CD4-positive, CD25-positive, alpha-beta regulatory T cell (primary cell): Measurements from ENCODE around the gene TXNRD2. TPM values are rescaled to one million over a fixed set of nuclear protein-coding genes. Genes with fewer than 3 reads are reported as not detected.

Source experiments
- ATAC-seq, 2 donors: fragments of 150-1000 bp; cut with Tn5 transposase; one replicate each; pipeline ENCODE4 v1.10.0; 2021; ENCODE audit warnings: low read depth in 2 of 2, moderate number of reproducible peaks in 2 of 2, moderate library complexity in 1 of 2
- DNase-seq, 3 donors: peaks; one replicate each; pipeline versions ENCODE4 v3.0.0 to v3.0.0-alpha.2; 2012 to 2022; ENCODE audit warnings: mixed read lengths in 1 of 3
- H3K27ac ChIP-seq: one replicate; pipeline ENCODE4 v1.7.0; 2013; ENCODE audit warnings: mild to moderate bottlenecking, low read length; ENCODE audit not compliant: insufficient read depth, poor library complexity, severe bottlenecking
- H3K27me3 ChIP-seq: one replicate; pipeline ENCODE4 v1.7.0; 2013; ENCODE audit warnings: low read length; ENCODE audit not compliant: control insufficient read depth, insufficient read depth
- H3K36me3 ChIP-seq: one replicate; pipeline ENCODE4 v1.7.0; 2013; ENCODE audit warnings: mild to moderate bottlenecking, low read length, moderate library complexity; ENCODE audit not compliant: control insufficient read depth, insufficient read depth
- H3K4me1 ChIP-seq: 2 replicates; pipeline ENCODE4 v1.7.0; 2013; ENCODE audit warnings: mild to moderate bottlenecking, low read length; ENCODE audit not compliant: insufficient read depth, control insufficient read depth, poor library complexity, severe bottlenecking
- H3K4me3 ChIP-seq: one replicate; pipeline ENCODE4 v1.7.0; 2013; ENCODE audit warnings: low read depth, mild to moderate bottlenecking, low read length, moderate library complexity
- H3K9me3 ChIP-seq, 2 experiments: 1 replicate in 1 of 2; 2 replicates in 1 of 2; pipeline ENCODE4 v1.7.0; 2013; ENCODE audit warnings: low read length in 2 of 2, mild to moderate bottlenecking in 1 of 2, moderate library complexity in 1 of 2; ENCODE audit not compliant: control insufficient read depth in 2 of 2
- H3K27ac Mint-ChIP-seq, 3 donors: one replicate each; pipeline ENCODE4 v1.8.0; 2020 to 2022; ENCODE audit warnings: mild to moderate bottlenecking in 3 of 3, mixed read lengths in 3 of 3, moderate library complexity in 2 of 3
- H3K27me3 Mint-ChIP-seq: one replicate; pipeline ENCODE4 v1.8.0; 2022; ENCODE audit warnings: mild to moderate bottlenecking, mixed read lengths
- H3K36me3 Mint-ChIP-seq: one replicate; pipeline ENCODE4 v1.8.0; 2020; ENCODE audit warnings: mixed read lengths
- H3K4me1 Mint-ChIP-seq, 4 donors: one replicate each; pipeline ENCODE4 v1.8.0; 2020 to 2022; ENCODE audit warnings: mixed read lengths in 4 of 4, mild to moderate bottlenecking in 1 of 4
- H3K4me3 Mint-ChIP-seq, 4 donors: one replicate each; pipeline ENCODE4 v1.8.0; 2020 to 2022; ENCODE audit warnings: mild to moderate bottlenecking in 4 of 4, mixed read lengths in 4 of 4, moderate library complexity in 3 of 4
- H3K9me3 Mint-ChIP-seq, 7 donors: one replicate each; pipeline ENCODE4 v1.8.0; 2020 to 2022; ENCODE audit warnings: mixed read lengths in 7 of 7, mild to moderate bottlenecking in 3 of 7, moderate library complexity in 2 of 7
- polyA plus RNA-seq, 4 donors: library from polyadenylated mRNA; unstranded; fragments of 300-500 nt; fragmentation: Illumina TruSeq; gene quantifications; one replicate each; pipeline ENCODE4 v1.2.3, GENCODE V29; 2021
- total RNA-seq: library from RNA; stranded (reverse); gene quantifications from one replicate; pipeline ENCODE4 v1.2.3, GENCODE V29; 2022

Gene TXNRD2
- total and polyA plus RNA-seq, 5 donors from 2014 or later = 11.3 to 25.7 (median 11.9) TPM

DNA sequence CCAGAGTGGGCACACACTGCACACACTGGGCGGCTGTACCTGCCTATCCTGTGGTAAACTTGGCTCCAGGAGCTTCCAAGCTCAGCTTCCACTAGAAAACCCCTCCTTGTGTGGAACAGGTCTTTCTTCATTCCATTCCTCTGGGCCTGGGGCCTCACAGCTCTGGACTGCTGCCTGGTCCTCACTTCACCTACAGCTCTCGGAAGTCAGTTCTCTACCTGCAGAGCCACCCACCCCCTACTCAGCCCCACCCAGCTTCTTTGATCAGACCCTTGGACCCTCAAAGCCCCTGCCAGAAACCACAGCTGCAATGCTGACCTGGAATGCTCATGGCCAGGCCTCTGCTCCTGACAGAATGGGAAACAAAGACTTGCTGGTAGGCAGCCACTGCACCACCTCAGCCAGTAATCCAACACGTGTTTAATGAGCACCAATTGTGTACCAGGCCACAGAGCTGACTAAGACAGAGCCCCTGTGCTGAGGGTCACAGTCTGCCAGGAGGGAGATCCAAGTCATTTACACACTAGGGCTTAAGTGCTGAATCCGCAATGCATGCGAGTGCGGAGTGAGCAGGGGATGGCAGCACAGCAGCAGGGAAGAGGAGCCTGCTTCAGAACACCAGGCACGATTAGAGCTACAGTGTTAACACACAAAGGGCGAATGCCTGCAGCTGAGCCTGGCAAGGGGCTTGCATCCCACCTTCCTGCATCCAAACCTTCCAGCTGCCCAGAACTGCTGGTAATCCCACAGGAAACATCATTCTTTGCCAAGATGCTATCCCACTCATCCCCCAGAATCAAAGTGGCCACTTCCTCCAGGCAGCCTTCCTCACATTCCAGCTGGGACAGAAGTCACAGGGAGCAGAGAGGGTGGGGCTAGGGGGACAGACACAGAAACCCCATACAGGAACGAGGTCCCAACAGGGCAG, 91.5 kb downstream of the TXNRD2 start:
- Mint-ChIP-seq H3K4me1 (peaks cover 8 to 68% (median 38%) of the 10 kb centered on the region in 4 donors), H3K27me3 (no peaks in the 10 kb centered on the region), H3K4me3 (peak overlapping the region in 2 of 4 donors; percentile 47 to 87), H3K9me3 (peaks cover 0 to 1% (median 0%) of the 10 kb centered on the region in 7 donors), H3K27ac (peak overlapping the region in 2 of 3 donors; percentile 59 to 88), H3K36me3 (peaks cover 13% of the 10 kb centered on the region)
- Histone ChIP-seq H3K27me3 (no peaks in the 10 kb centered on the region), H3K36me3 (peaks cover 20% of the 10 kb centered on the region), H3K4me3 (no peak overlapping the region), H3K9me3 (no peaks in the 10 kb centered on the region), H3K27ac (no peak overlapping the region), H3K4me1 (peaks cover 41% of the 10 kb centered on the region)
- DNase-seq (no peak), ATAC-seq (no peak)

DNA sequence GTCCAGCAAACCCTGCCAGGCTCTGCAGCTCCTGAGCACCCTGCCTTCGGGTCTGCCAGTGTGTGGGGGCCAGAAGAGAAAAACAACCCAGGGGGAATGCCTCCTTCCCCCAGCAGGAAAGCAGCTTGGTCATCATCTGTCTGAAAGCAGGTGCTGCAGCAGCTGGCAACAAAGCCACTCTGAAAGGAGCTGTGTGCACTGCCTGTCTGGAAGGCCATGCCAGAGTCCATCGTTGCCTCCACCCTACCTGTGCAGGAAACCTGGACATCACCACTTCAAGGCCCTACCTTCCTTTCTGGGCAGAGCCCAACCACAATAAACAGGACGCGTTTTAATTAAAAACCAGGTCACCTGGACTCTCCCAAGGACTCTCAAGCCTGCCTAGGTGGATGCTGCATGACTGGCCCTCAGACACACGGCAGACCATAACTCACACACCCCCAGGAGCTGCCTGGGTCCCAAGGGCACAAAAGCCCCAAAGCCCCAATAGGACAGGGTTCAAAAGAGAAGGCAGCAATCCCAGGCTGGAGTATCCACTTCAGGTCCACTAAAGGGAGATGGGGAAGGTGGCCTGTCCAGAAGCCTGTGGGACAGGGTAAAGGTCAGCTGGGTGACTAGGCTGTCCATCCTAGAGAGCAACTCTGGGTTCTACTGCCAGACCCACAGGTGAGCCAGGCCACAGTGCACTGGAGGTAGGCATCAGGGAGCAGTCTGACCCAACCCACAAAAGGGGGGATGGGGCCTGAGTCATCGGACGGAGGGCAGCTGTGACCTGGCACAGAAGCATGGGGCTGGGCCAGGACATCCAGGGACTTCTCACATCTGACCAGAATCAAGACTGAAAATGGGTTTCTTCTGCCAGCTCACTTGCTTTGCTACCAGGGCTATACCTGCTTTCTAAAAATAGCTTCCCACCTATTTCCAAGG, 93.1 kb downstream of the TXNRD2 start:
- peaks cover 0 to 1% (median 0%) of the 10 kb centered on the region in 7 donors for H3K9me3 Mint-ChIP-seq
- H3K36me3 Mint-ChIP-seq = peaks cover 13% of the 10 kb centered on the region
- H3K27ac Mint-ChIP-seq = no peak overlapping the region
- H3K4me1 ChIP-seq = peaks cover 47% of the 10 kb centered on the region
- H3K27me3 ChIP-seq = no peaks in the 10 kb centered on the region
- no peak for DNase-seq
- peak overlapping the region in 1 of 4 donors; percentile 47 for H3K4me3 Mint-ChIP-seq
- ATAC-seq = no peak
- H3K27me3 Mint-ChIP-seq = no peaks in the 10 kb centered on the region
- peaks cover 20% of the 10 kb centered on the region for H3K36me3 ChIP-seq
- no peak overlapping the region for H3K4me3 ChIP-seq
- no peaks in the 10 kb centered on the region for H3K9me3 ChIP-seq
- no peak overlapping the region for H3K27ac ChIP-seq
- H3K4me1 Mint-ChIP-seq = peaks cover 7 to 75% (median 39%) of the 10 kb centered on the region in 4 donors

DNA sequence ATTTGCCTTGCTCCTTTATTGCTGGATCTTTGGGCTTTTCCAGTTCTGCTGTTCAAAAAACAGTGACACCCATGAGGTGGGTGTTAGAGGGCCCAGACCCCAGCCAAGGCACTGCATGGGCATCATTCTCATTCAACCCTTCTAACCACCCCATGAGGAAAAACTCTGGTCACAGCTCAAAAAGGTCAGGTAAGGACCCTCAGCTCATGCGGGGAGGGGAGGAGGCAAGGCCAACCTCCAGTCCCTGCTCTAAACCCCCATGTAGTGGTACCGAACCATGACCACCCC, 94.3 kb downstream of the TXNRD2 start:
- ATAC-seq = no peak
- Mint-ChIP-seq H3K27ac (no peak overlapping the region), H3K4me1 (peaks cover 0 to 62% (median 27%) of the 10 kb centered on the region in 4 donors)

DNA sequence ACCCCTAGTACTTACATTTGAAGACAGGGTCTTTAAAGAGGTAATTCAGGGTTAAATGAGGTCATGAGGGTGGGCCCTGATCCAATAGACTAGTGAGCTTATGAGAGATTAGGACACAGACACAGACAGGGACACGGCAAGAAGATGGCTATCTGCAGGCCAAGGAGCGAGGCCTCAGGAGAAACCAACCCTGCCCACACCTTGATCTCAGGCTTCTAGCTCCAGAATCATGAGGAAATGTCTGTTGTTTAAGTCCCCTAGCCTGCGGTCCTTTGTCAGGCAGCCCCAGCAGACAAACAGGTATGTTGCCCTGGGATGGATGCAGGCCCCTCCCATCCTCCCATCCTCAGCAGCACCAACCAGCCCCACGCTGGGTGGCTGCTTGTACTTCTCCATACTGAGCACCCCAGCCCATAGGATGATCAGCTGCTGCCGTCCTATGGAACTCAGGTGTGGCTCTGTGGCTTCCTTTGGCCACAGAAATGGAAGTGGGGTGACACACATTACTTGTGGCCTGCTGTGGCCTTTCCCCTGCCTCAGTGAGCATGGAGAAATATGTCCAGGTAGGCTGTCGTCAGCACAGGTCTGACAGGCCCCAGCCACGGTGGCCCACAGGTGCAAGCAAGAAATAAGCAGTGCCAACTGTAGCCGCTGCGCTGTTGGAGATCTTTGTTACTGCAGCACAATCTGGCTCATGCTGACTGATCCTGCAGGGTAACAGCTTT, 94.8 kb downstream of the TXNRD2 start:
- no peak overlapping the region for H3K4me3 Mint-ChIP-seq
- DNase-seq = no peak
- H3K27me3 Mint-ChIP-seq = no peaks in the 10 kb centered on the region
- peaks cover 14% of the 10 kb centered on the region for H3K36me3 ChIP-seq
- H3K9me3 Mint-ChIP-seq = peaks cover 0 to 1% (median 0%) of the 10 kb centered on the region in 7 donors
- no peak overlapping the region for H3K4me3 ChIP-seq
- no peak overlapping the region for H3K27ac Mint-ChIP-seq
- no peaks in the 10 kb centered on the region for H3K9me3 ChIP-seq
- peaks cover under 1 to 61% (median 26%) of the 10 kb centered on the region in 4 donors for H3K4me1 Mint-ChIP-seq
- no peak overlapping the region for H3K27ac ChIP-seq
- no peaks in the 10 kb centered on the region for H3K27me3 ChIP-seq
- ATAC-seq = no peak
- peaks cover 33% of the 10 kb centered on the region for H3K4me1 ChIP-seq
- H3K36me3 Mint-ChIP-seq = peaks cover 13% of the 10 kb centered on the region

More for the DNA sequence above, 94.3 kb downstream of the TXNRD2 start:
- Histone ChIP-seq H3K4me3 (no peak overlapping the region), H3K27me3 (no peaks in the 10 kb centered on the region), H3K9me3 (no peaks in the 10 kb centered on the region), H3K27ac (no peak overlapping the region), H3K4me1 (peaks cover 36% of the 10 kb centered on the region), H3K36me3 (peaks cover 19% of the 10 kb centered on the region)
- Mint-ChIP-seq H3K36me3 (peaks cover 13% of the 10 kb centered on the region), H3K4me3 (peak overlapping the region in 1 of 4 donors; percentile 49), H3K9me3 (peaks cover 0 to 1% (median 0%) of the 10 kb centered on the region in 7 donors), H3K27me3 (no peaks in the 10 kb centered on the region)
- no peak for DNase-seq

DNA sequence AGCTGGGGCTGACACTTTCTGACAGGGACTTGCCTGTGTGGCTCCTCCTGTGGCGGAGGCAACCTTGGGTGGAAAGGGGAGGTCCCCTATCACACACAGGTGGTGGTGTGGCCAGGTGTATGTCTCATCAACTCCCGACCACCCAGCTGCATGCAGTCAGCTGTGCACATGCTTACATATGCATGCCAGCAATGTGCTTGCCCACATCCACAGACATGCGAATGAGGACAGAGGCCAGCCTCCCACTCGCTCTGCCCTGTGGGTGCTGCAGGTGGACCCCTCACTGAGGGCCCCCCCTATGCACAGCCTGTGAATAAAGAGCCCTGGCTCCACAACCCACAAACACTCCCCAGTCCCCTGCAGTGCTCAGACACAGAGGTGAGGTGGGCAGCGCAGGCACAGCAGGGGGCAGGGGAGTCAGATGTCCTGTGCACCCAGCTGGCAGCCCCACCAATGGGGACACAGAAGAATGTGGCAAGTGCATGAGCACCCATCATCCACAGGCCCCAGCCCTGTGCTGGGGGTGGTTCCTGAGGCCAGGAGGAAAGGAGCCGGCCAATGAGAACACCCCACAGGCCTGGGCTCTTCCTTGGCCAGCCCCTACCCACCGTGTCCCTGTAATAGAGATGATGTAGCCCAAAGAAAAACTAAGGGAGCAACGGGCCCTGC, 96.4 kb downstream of the TXNRD2 start:
- Histone ChIP-seq H3K9me3 (no peaks in the 10 kb centered on the region), H3K27ac (no peak overlapping the region), H3K36me3 (peaks cover 5% of the 10 kb centered on the region), H3K4me1 (peaks cover 26% of the 10 kb centered on the region), H3K27me3 (no peaks in the 10 kb centered on the region), H3K4me3 (peak overlapping the region; percentile 18)
- DNase-seq (no peak), ATAC-seq (peak in 1 of 2 donors; percentile 26)
- H3K36me3 Mint-ChIP-seq = peaks cover 9% of the 10 kb centered on the region
- peaks cover 5 to 55% (median 23%) of the 10 kb centered on the region in 4 donors for H3K4me1 Mint-ChIP-seq
- peak overlapping the region in 2 of 3 donors; percentile 86 to 92 for H3K27ac Mint-ChIP-seq
- peak overlapping the region; percentile 62 to 79 (median 76) for H3K4me3 Mint-ChIP-seq
- H3K9me3 Mint-ChIP-seq = peaks cover 0 to 1% (median 0%) of the 10 kb centered on the region in 7 donors
- no peaks in the 10 kb centered on the region for H3K27me3 Mint-ChIP-seq

DNA sequence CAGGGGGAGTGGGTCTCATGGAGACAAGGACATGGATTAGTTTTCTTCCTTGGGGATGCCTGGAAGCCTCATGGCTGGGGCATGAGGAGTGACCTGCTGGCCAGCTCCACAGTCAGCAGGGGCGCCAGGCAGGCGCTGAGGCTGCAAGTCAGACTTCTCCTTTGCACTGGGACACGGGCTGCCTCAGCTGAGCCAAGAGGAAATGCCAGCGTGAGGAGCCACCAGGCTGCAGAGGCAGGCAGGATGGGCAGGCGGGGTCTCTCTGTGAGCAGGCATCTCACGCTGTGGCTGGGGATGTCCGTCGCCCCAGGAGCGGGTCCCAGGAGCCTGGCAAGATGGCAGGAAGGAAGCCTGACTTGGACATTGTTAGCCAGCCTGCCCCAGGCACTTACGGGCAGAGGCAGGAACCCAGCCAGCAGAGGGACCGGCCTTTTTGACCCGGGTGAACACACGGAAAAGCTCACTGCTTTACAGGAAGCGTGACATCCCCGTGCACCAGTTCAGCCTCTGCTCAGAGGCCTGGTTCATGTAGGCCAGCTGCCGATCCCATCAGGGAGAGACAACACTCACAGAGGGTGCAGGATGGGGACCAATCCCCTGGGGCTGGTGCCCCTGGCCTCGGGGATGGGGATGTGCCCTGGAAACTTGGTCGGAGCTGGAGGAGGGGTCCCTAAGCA, 97.1 kb downstream of the TXNRD2 start:
- peaks cover 5 to 52% (median 23%) of the 10 kb centered on the region in 4 donors for H3K4me1 Mint-ChIP-seq
- peaks cover 9% of the 10 kb centered on the region for H3K36me3 Mint-ChIP-seq
- no peaks in the 10 kb centered on the region for H3K27me3 Mint-ChIP-seq
- peak overlapping the region; percentile 62 to 79 (median 76) for H3K4me3 Mint-ChIP-seq
- DNase-seq = peak in 2 of 3 donors; percentile 41 to 63
- ATAC-seq = peak; percentile 63 to 71
- H3K27me3 ChIP-seq = no peaks in the 10 kb centered on the region
- peaks cover 8% of the 10 kb centered on the region for H3K36me3 ChIP-seq
- H3K27ac Mint-ChIP-seq = peak overlapping the region; percentile 52 to 92 (median 86)
- no peaks in the 10 kb centered on the region for H3K9me3 ChIP-seq
- peaks cover 0 to 1% (median 0%) of the 10 kb centered on the region in 7 donors for H3K9me3 Mint-ChIP-seq
- H3K4me3 ChIP-seq = peak overlapping the region; percentile 18
- H3K4me1 ChIP-seq = peaks cover 26% of the 10 kb centered on the region
- H3K27ac ChIP-seq = no peak overlapping the region
